NCI-H2107 treated with DMSO at 0.1 percent for 48 hours (cell line): Measurements from ENCODE around the gene LPGAT1.
"Not testable (repeated sequence)": the region's sequence is repeated elsewhere in the genome, so short reads cannot be mapped to it uniquely, and the experiment has no call there.

ENCODE experiments used
- DNase-seq: peaks from one replicate; lab custom pipeline; 2025; ENCODE audit not compliant: unreplicated experiment; lab: John Stamatoyannopoulos, UW

LPGAT1 gene

DNA sequence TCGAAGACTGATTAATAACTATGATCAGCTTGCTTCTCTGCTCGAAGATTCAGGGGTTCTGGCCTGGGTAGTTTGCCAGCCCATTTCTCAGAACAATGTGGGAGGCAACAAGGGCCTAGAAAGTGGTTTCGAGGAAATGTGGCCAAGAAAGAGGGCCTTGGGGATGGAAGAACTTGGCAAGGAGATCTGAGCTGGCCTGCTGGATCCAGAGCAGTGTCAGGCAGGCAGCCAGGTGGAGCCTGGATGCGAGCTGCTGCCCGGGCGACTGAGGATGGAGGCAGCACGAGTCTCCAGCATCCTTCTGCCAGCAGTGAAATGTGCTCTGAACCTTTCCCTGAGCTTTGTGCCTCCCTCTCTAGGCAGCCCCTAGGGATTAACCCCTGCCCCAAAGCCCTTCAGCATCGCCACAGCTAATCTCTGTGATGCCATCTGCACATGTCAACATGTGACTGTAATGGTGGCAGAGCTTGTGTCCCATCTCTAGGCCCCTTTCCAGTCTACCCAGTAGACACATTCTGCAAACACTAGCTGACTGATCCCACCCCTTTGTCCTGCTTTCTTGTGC lies 94.1 kb downstream of the LPGAT1 start:
- DNase-seq, result peak; percentile 22

DNA sequence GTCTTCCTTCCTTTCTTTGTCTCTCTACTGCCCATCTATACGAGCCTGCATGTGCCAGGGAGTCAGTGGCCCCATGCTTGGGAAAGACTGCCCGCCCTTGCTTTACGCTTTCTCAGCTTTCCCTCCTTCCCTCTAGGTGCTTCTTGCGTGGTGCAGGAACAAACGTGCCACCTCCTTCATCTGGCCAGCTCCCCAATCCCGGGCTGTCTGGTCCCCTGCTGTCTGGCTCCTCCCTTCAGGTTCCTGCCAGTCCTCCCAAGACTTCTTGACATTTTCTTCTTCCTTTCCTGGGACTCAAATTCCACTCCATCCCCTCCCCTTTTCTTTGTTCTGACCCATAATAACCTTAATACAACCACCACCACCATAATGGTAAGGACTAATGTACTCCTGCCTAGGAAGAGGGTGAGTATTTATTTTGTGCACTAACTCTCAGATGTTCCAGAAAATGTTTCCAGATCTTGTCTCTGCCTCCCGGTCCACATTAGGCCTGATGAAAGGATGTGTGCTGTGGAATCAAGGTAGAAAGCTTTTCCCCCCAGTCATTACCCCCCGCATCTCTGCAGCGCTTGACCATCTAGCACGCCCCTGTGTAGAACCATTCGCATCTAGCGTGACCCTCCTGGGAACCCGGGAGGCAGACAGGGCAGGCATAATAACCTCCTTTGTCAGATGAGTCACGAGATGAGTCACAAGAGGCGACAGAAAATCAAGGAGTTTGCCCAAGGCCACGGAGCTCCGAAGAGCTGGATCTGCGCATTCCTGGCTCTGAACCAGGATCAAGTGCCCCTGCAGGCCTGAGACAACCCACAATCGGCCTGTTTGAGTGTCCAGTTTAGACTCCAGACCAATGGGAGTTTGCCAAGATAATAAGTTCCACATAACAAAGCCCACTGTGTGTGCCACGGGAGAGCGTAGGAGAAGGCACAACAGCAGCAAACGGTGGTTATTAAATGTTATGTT lies 95.1 kb downstream of the LPGAT1 start:
- DNase-seq, result peak; percentile 91

DNA sequence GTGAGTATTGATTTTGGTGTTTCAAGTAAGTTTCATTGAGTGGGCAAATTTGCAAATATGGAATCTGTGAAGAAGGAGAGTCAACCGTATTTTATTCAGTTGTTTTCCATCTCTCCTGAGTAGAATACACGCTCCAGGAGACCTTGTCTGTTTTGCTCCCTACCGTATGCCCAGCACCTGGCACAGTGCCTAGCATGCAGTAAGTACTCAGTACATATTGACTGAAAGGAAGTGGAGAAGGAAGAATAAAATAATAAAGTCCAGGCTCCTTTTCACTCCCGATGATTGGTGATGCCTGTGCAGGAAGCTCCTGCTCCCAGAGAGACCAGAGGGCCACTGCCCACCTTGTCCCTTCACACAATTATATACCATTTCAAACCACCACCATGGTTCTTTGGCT lies 95.8 kb downstream of the LPGAT1 start:
- peak; percentile 92 for DNase-seq

DNA sequence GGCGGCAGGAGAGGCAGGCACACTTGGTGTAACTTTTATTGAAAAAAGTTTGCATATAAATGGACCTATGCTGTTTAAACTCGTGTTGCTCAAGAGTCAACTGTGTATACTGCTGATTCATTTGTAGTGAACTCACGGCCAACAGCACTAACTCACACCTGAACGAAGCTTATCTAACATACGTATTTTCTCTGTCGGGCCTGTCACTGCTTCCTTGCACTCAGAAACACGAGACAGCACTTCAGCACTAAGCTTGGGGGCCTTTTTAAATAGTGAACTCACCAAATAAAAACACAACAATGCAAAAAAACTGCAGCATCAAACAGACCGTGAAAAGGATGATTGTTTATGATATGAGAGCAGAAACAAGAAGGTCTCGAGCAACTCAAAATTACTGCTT lies 96.2 kb downstream of the LPGAT1 start:
- peak; percentile 95 for DNase-seq

DNA sequence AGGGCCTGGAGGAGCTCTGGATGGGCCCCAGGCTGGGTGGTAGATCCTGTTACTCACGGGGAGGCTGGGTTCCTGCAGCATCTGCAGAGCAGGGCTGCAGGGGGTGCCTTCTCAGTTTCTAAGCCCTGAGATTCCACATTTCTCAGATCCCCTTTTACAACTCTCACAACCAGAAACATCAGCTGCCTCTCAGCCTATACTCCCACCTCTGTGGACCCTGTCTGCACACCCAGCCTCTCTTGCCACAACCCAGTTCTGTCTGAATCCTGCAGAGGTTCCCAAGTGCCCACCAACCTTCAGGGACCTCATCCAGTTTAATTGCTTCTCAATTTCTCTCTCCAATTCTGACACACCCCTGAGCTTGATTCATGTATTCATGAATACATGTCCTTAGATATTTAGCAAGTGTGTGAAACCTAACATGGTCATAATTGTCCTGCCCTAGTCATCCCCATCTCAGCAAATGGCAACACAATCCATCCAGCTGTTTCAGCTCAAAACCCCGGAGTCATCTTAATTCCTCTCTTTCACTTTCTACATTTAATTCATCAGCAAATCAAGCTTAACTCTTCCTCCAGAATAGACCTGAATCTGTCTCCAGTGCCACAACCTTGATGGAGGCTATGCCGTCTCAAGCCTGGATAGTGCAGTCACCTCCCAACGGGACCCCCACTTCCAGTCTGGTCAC lies 98.1 kb downstream of the LPGAT1 start:
- DNase-seq, result no peak

DNA sequence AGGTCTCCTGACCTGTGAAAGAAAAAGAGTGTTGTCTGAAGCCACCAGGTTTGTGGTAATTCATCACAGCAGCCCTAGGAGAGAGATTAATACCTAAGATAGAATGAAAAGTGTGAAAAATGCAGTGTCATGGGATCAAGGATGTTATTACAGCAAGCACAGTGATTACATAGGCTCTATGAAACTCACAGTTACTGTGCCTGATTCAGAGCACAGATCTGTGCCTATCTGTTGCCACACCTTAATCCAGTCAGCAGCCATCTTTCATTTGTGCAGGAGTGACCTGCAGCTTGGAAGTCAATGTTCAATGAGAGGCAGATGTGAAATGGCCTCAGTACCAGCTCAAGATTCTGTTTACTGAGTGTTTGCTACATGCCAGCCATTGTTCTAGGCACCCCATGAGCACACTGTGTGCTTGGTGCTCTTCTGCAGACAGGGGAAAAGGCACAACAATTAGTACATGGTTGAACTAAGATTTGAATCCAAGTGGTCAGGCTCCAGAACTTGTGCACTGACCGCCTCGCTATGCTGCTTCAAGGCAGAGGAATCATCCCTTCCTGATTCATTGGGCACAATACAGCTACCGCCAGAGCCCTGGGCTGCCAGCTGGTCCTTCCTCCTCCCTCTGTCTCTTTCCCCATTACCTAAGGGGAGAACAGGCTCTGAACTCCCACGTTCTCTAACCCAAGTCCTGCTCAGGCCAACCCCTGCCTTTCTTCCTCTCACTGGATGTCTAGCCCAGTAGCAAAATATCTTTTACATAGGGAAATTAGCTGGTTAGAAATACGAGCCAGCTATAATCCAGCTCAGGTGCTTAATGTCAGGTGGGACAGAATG lies 98.9 kb downstream of the LPGAT1 start:
- peak; percentile 97 for DNase-seq

DNA sequence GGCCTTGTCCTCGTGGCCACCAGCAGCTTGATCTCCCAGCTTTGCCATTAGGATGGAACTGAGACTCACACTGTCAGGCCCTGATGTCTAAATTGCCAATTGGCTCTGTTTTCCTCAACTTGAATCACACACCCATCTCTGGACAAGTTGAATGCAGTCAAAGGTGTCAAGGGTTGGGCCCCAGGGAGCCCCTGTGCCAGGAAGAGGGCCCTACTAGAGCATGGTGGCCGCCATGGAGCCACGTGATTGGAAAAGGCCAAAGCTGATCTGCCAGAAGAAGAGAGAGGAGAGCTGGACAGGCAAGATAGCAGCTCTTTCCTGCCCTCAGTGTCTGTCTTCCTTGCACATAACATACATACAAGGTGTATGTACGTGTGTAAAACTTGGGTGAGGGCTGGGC lies 100.2 kb downstream of the LPGAT1 start:
- no peak for DNase-seq

DNA sequence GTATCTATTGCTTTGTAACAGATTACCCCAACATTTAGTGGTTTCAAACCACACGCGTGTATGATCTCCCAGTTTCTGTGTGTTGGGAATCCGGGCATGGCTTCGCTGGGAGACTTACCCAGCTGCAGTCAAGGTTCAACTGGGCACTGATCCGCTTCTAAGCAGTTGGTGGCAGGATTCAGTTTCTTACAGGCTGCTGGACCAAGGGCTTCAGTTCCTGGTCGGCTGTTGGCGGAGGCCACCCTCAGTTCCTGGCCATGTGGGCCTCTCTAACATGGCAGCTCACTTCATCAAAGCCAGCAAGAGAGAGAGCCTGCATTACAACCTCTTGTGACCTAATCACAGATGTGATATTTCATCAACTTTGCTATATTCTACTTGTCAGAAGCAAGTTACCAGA lies 101.3 kb downstream of the LPGAT1 start:
- DNase-seq, result no peak

DNA sequence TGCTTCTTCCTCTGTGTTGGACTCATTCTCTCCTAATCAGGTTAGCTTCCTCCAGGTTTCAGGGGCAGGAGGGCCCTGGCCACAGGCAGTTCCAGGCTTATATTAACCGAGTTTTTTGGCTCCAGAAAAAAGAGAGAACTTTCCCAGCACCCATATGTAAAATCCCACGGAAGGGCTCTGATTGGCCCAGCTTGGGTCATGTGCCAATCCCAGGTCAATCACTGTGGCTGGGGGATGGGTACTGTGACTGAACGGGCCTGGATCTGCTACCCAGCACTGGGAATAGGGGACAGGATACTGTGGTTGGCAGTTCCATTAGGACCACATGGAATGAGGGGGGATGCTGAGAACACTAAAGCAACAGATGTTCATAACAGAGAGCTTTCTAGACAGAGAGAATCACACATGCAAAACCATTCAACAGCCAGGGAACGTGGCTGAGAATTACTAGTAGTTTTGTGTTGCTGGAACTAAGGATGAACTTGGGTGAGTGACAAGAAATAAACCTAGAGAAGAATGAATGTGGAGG lies 104.0 kb downstream of the LPGAT1 start:
- no peak for DNase-seq

DNA sequence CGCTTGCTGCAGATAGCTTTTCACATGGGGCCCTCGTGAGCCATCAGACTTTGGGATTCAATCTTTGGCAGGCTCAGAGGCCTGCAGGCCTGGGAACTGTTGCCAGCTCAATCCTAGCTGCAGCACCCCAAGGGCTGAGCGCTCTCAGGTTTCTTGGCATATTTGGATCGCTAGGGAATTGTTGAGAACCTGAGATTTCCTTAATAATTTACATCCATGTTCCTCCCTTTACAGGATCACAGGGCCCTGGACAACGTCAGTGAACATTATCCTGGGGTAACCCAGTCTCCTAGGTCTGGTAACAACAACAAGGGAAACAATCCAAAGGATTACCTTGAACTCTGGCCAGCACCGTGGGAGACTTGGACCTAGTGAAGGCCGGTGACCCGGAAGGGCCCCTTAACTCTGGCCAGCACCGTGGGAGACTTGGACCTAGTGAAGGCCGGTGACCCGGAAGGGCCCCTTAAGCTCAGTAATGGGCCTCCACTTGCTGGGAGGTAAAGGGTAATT lies 105.8 kb downstream of the LPGAT1 start:
- DNase-seq, result peak; percentile 51

DNA sequence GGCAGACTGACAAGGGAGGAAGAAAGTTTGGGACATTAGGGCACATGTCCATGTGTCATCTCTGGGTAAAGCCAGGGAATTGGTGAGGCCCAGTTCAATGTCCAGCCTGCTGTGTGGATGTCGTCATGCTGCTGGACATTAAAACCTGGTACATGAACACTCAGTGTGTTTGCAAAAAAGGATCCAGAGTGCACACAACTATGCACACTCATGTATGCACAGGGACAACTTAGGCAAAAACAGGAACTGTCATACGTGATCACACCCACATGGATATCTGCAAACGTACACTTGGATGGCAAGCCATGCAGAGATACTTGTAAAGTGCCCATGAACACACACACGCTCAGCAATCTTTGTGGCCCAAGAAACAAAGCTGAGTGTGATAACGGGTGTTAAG lies 107.3 kb downstream of the LPGAT1 start:
- no peak for DNase-seq

DNA sequence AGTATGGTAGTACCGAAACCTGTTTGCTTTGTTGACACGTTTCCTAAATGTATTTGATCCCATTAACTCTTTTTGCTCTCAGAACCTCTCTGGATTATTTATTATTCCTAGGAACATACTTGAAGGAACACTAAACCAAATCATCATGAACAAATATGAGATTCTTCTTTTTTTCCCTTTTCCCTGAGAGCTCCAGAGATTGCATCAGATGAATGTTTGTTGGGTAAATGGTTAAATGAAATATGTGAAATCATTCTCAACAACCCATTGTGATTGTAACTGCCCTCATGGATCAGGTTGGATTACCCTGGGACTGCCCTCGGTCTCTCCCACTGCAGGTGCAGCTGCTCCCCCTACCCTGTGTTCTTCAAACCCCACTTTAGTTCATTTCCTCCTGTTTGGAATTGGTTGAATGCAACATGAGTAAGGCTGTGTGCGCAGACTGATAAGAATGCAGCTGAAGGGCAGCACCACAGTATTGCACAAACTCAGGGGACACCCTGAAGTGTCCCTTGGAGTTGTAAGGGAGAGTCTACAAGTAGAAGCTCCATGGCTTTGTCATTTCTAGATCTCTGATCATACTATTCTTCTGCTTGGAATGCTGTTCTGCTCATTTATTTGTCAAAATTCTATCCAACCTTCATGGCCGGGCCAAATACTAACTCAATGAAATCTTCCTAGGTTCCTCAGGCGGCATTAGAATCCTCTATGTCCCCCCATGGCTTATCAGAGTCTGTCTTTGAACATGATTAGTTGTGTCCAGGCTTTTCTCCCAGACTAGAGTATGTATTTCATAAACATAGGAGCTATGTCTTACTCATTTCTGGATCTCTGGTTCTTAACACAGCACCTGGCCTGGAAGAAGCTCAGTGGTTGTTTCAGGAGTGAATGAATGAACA lies 108.0 kb downstream of the LPGAT1 start:
- DNase-seq, result peak; percentile 84

DNA sequence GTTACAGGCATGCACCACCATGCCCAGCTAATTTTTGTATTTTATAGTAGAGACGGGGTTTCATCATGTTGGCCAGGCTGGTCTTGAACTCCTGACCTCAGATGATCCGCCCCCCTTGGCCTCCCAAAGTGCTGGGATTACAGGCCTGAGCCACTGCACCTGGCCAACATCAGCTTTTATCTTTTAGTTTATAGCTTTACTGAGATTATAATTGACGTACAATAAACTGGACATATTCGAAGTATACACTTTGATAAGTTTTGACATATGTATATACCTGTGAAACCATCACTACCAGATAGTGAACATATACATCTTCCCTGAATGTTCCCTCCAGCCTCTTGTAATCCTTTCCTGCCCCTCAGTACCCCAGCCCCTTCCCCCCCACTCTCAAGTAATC lies 114.0 kb downstream of the LPGAT1 start:
- DNase-seq, result not testable (repeated sequence)

DNA sequence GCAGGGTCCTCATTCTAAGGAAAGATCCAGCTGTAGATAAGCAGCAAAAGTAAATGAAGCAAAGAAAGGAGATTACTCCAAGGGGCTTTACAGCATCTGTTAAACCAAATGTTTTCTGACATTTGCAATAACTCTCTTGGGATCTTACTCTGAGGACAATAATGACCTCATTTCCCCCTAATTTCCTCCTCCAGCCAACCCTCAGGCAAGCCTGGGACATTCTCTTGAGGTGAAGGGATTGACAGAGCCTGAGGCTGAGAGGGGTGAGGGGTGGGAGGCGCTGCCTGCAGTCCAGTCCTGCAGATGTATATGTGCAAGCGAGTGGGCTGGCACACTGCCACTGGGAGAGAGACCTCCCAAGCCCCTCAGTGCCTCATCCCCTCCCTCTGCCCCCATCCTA lies 114.6 kb downstream of the LPGAT1 start:
- DNase-seq, result no peak

DNA sequence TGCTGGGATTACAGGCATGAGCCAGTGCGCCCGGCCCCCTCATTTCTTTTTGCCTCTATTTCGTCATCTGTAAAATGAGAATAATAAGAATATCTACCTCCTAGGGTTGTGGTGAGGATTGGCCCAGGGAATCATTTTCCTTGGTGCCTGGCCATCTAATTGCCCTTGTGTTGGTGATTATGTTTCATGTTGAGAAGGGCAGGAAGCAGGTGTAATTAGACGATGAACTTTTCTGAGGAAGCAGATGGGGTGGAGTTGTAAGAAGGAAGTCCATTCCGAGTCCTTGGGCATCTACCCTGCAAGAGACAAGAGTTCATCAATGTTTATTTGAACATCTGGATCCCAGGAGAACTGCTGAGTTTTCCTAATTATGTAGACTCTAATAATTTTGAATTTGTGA lies 116.4 kb downstream of the LPGAT1 start:
- DNase-seq, result no peak

DNA sequence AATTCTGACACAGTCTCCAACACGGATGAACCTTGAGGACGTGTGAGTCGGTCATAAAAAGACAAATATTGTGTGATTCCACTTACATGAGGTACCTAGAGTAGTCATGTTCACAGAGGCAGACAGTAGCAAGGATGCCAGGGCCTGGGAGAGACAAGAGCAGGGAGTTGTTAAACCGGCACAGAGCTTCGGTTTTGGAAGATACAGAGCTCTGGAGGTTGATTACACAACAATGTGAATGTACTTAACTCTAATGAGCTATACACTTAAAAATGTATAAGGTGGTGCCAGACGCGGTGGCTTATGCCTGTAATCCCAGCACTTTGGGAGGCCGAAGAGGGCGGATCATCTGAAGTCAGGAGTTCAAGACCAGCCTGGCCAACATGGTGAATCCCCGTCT lies 117.3 kb downstream of the LPGAT1 start:
- DNase-seq, result no peak

DNA sequence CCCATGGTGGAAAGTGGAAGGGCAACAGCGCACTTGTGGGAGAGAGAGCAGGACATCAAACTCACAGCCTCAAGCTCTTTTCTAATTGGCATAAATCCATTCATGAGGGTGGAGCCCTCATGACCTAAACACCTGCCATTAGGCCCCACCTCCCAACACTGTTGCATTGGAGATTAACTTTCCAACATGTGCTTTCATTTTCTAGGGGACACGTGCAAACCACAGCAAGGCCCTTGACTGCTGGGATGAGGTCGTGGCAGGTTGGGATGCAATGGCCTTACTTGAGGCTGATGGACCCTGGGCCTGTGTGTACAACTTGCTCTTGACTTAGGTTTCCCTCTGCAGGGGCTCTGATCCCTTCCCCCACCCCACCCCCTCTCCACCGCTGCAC lies 119.3 kb downstream of the LPGAT1 start:
- peak; percentile 73 for DNase-seq

DNA sequence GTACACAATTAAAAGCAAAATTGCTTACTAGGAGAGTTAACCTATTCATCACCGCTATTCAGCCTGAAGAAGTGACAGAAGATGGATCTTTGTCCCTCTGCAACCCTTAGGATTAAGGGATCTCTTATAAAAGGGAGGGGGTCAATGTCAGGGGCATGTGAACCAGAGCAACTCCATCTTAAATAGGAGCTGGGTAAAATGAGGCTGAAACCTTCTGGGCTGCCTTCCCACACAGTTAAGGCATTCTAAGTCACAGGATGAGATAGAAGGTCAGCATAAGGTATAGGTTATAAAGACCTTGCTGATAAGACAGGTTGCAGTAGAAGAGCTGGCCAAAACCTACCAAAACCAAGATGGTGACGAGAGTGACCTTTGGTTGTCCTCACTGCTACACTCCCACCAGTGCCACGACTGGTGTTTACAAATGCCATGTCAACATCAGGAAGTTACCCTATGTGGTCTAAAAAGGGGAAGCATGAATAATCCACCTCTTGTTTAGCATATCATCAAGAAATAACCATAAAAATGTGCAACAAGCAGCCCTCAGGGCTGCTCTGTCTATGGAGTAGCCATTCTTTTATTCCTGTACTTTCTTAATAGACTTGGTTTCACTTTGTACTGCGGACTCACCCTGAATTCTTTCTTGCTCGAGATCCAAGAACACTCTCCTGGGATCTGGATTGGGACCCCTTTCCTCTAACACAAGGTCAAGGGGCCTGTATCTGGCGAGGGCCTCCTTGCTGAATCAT lies 119.8 kb downstream of the LPGAT1 start:
- DNase-seq, result no peak

DNA sequence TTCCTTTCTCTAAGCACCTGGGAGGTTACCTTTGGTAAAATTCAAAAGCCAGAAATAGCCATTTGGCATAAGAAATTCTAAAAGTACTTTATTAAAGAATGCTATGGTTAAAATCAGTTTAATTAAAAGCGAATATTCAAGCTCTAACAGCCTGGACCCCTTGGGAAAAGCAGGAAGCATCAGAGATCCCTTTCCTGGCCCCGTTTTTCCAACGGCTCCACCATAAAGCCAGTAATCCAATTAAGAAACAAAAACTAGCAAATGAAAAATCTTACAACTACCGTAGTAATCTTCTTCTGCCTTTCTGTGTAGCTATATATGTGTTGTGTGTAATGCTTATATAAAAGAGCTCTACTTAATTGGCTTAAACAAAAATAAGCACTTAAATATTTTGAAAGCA lies 121.6 kb downstream of the LPGAT1 start:
- no peak for DNase-seq
